HFF-Myc (cell line): ENCODE measurements around the gene JARID2.

Experiments used
- DNase-seq: peaks from one replicate; pipeline ENCODE4 v3.0.0-alpha.2; 2011; ENCODE audit warnings: low read depth; ENCODE audit errors: extremely low read depth
- H3K4me3 ChIP-seq: replicated peaks from 2 replicates; pipeline ENCODE4 v1.5.1; 2011; ENCODE audit warnings: low read depth, mild to moderate bottlenecking, control low read depth, low read length
- CTCF ChIP-seq: IDR thresholded peaks from 2 replicates; pipeline ENCODE4 v1.5.1; 2012; ENCODE audit warnings: mild to moderate bottlenecking, low read depth, low read length, control low read depth; ENCODE audit errors: missing control alignments

JARID2 gene

GRCh38 chr6:15426395-15426794 is 180.5 kb downstream of the JARID2 start:
- TF ChIP-seq CTCF: no peak
- H3K4me3 ChIP-seq: no peak overlapping the region
- no peak for DNase-seq

- no peak for TF ChIP-seq CTCF
- no peak overlapping the region for H3K4me3 ChIP-seq
- DNase-seq: no peak
Measured at GRCh38 chr6:15426901-15427300, 181.0 kb downstream of the JARID2 start.

GRCh38 chr6:15427331-15428070 is 181.6 kb downstream of the JARID2 start:
- peak; percentile 75 for DNase-seq
- H3K4me3 ChIP-seq: no peak overlapping the region
- no peak for TF ChIP-seq CTCF

GRCh38 chr6:15429141-15430110 is 183.6 kb downstream of the JARID2 start:
- no peak overlapping the region for H3K4me3 ChIP-seq
- no peak for TF ChIP-seq CTCF
- no peak for DNase-seq

- no peak for TF ChIP-seq CTCF
- no peak for DNase-seq
- no peak overlapping the region for H3K4me3 ChIP-seq
Measured at GRCh38 chr6:15430186-15430585, 184.3 kb downstream of the JARID2 start.

GRCh38 chr6:15430931-15431405 is 185.1 kb downstream of the JARID2 start:
- no peak for TF ChIP-seq CTCF
- no peak for DNase-seq
- H3K4me3 ChIP-seq: no peak overlapping the region
